Measurements from ENCODE around the gene SLC16A1. TPM values are rescaled to one million over a fixed set of nuclear protein-coding genes. Genes with fewer than 3 reads are reported as not detected.

Gene SLC16A1
- total and polyA plus RNA-seq, 2 experiments from 2014 or later, result 231 to 593 TPM

DNA sequence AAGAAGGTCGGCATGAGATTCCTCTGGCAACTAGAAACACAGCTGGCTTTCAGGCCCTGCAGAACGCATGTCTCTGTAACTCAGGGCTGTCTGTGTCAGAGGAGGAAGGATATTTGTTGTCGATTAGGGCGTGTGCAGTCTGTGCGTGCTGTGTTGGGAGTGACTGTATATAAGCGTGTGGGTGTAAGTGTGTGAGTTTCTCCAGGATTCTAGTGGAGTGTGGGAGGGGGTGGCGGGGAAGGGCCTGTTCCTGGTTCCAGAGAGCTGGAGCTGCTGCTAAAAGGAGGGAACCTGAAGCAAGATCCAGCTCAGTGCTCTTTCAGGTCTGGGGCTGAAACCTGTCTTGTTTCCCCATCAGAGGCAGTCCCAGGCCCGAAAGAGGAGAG is 74.3 kb downstream of the SLC16A1 start (continued):
- no peak for TF ChIP-seq EZH2 (IDR thresholded peaks at IDR 0.05; ENCODE audit: low read depth, unreplicated experiment)
- TF ChIP-seq STAT1 (IDR thresholded peaks at IDR 0.05; ENCODE audit: unreplicated experiment), result no peak
- TF ChIP-seq ZNF114 (CRISPR knock-in tag; IDR thresholded peaks at IDR 0.05), result no peak
- TF ChIP-seq, protein P1, sequence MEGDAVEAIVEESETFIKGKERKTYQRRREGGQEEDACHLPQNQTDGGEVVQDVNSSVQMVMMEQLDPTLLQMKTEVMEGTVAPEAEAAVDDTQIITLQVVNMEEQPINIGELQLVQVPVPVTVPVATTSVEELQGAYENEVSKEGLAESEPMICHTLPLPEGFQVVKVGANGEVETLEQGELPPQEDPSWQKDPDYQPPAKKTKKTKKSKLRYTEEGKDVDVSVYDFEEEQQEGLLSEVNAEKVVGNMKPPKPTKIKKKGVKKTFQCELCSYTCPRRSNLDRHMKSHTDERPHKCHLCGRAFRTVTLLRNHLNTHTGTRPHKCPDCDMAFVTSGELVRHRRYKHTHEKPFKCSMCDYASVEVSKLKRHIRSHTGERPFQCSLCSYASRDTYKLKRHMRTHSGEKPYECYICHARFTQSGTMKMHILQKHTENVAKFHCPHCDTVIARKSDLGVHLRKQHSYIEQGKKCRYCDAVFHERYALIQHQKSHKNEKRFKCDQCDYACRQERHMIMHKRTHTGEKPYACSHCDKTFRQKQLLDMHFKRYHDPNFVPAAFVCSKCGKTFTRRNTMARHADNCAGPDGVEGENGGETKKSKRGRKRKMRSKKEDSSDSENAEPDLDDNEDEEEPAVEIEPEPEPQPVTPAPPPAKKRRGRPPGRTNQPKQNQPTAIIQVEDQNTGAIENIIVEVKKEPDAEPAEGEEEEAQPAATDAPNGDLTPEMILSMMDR (conservative IDR thresholded peaks at IDR 0.05; ENCODE audit: low read depth in 2 of 2), result no peak
- no peak for TF ChIP-seq NANOG (IDR thresholded peaks at IDR 0.05; ENCODE audit: borderline replicate concordance)
- no peak for TF ChIP-seq ZNF331 (CRISPR knock-in tag; IDR thresholded peaks at IDR 0.05; ENCODE audit: low read depth)
- TF ChIP-seq CREB1 (CRISPR knock-in tag; IDR thresholded peaks at IDR 0.05; ENCODE audit: low read depth), result no peak
- TF ChIP-seq, protein P2, sequence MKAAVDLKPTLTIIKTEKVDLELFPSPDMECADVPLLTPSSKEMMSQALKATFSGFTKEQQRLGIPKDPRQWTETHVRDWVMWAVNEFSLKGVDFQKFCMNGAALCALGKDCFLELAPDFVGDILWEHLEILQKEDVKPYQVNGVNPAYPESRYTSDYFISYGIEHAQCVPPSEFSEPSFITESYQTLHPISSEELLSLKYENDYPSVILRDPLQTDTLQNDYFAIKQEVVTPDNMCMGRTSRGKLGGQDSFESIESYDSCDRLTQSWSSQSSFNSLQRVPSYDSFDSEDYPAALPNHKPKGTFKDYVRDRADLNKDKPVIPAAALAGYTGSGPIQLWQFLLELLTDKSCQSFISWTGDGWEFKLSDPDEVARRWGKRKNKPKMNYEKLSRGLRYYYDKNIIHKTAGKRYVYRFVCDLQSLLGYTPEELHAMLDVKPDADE (IDR thresholded peaks at IDR 0.05), result no peak

DNA sequence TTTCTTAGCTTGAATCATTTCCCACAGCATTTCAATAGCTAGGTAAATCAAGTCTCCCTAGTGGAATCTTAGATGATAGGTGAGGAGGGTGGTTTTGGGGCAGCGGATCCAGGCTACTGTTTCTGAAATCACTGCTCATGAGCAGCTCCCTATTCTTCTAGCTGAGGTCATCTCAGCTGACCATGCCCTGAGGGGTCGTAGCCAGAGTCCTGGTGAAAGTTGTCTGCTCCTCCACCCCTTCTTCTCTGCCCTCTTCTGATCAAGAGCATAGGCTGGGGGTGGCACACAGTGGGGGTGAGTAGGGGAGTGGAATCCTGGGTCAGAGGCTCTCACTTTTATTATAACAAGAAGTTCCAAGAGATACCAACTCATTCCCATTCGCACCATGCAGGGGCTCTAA is 76.2 kb downstream of the SLC16A1 start:
- Mint-ChIP-seq H3K4me3 (no peak overlapping the region), H3K9me3 (no peaks in the 10 kb centered on the region), H3K4me1 (peaks cover 29% of the 10 kb centered on the region), H3K36me3 (ENCODE audit: low read depth) (0 out of 3 replicates have a peak, but pooled peaks cover 4% of the 10 kb centered on the region), H3K27ac (no peak overlapping the region), H3K27me3 (ENCODE audit: insufficient read depth, low read depth, poor library complexity) (peaks cover 7% of the 10 kb centered on the region)
- H3K4me3 ChIP-seq, result no peak overlapping the region
- H4K20me1 ChIP-seq (replicated peaks; ENCODE audit: insufficient read depth), result no peaks in the 10 kb centered on the region
- H3F3A ChIP-seq (replicated peaks; ENCODE audit: low read depth), result 0 out of 2 replicates have a peak, but pooled peaks cover 7% of the 10 kb centered on the region
- no peaks in the 10 kb centered on the region for H3K79me2 ChIP-seq (replicated peaks; ENCODE audit: insufficient read depth)
- ATAC-seq (no peak), DNase-seq (ENCODE audit: low spot score) (no peak)
- no peaks in the 10 kb centered on the region for H3K27me3 ChIP-seq (ENCODE audit: insufficient read depth)
- peaks cover 8% of the 10 kb centered on the region for H3K4me1 ChIP-seq (ENCODE audit: insufficient read depth)
- no peak overlapping the region for H3K4me2 ChIP-seq
- H2AFZ ChIP-seq, result no peak overlapping the region
- no peaks in the 10 kb centered on the region for H3K36me3 ChIP-seq (ENCODE audit: insufficient read depth)
- H3K27ac ChIP-seq (ENCODE audit: low read depth), result no peak overlapping the region
- no peaks in the 10 kb centered on the region for H3K9me2 ChIP-seq (ENCODE audit: insufficient read depth)
- TF ChIP-seq, protein P1 (conservative IDR thresholded peaks at IDR 0.05; ENCODE audit: low read depth in 2 of 2), result no peak
- TF ChIP-seq STAT1 (IDR thresholded peaks at IDR 0.05; ENCODE audit: unreplicated experiment), result no peak
- TF ChIP-seq, protein P3, sequence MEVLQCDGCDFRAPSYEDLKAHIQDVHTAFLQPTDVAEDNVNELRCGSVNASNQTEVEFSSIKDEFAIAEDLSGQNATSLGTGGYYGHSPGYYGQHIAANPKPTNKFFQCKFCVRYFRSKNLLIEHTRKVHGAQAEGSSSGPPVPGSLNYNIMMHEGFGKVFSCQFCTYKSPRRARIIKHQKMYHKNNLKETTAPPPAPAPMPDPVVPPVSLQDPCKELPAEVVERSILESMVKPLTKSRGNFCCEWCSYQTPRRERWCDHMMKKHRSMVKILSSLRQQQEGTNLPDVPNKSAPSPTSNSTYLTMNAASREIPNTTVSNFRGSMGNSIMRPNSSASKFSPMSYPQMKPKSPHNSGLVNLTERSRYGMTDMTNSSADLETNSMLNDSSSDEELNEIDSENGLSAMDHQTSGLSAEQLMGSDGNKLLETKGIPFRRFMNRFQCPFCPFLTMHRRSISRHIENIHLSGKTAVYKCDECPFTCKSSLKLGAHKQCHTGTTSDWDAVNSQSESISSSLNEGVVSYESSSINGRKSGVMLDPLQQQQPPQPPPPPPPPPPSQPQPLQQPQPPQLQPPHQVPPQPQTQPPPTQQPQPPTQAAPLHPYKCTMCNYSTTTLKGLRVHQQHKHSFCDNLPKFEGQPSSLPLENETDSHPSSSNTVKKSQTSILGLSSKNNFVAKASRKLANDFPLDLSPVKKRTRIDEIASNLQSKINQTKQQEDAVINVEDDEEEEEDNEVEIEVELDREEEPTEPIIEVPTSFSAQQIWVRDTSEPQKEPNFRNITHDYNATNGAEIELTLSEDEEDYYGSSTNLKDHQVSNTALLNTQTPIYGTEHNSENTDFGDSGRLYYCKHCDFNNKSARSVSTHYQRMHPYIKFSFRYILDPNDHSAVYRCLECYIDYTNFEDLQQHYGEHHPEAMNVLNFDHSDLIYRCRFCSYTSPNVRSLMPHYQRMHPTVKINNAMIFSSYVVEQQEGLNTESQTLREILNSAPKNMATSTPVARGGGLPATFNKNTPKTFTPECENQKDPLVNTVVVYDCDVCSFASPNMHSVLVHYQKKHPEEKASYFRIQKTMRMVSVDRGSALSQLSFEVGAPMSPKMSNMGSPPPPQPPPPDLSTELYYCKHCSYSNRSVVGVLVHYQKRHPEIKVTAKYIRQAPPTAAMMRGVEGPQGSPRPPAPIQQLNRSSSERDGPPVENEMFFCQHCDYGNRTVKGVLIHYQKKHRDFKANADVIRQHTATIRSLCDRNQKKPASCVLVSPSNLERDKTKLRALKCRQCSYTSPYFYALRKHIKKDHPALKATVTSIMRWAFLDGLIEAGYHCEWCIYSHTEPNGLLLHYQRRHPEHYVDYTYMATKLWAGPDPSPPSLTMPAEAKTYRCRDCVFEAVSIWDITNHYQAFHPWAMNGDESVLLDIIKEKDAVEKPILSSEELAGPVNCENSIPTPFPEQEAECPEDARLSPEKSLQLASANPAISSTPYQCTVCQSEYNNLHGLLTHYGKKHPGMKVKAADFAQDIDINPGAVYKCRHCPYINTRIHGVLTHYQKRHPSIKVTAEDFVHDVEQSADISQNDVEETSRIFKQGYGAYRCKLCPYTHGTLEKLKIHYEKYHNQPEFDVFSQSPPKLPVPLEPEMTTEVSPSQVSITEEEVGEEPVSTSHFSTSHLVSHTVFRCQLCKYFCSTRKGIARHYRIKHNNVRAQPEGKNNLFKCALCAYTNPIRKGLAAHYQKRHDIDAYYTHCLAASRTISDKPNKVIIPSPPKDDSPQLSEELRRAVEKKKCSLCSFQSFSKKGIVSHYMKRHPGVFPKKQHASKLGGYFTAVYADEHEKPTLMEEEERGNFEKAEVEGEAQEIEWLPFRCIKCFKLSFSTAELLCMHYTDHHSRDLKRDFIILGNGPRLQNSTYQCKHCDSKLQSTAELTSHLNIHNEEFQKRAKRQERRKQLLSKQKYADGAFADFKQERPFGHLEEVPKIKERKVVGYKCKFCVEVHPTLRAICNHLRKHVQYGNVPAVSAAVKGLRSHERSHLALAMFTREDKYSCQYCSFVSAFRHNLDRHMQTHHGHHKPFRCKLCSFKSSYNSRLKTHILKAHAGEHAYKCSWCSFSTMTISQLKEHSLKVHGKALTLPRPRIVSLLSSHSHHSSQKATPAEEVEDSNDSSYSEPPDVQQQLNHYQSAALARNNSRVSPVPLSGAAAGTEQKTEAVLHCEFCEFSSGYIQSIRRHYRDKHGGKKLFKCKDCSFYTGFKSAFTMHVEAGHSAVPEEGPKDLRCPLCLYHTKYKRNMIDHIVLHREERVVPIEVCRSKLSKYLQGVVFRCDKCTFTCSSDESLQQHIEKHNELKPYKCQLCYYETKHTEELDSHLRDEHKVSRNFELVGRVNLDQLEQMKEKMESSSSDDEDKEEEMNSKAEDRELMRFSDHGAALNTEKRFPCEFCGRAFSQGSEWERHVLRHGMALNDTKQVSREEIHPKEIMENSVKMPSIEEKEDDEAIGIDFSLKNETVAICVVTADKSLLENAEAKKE (CRISPR knock-in tag; IDR thresholded peaks at IDR 0.05), result no peak

All from GM23338 (cell line).